GM19467 (cell line): ENCODE measurements around the gene CCNJL.
A peak's percentile ranks its signal among the peaks of the same experiment; 100 is the strongest.

Source experiments
- ATAC-seq: cut with Tn5 transposase; IDR thresholded peaks from one replicate; pipeline ENCODE4 v1.9.1; 2021; ENCODE audit warnings: mild to moderate bottlenecking, moderate library complexity; ENCODE audit not compliant: unreplicated experiment

Gene CCNJL

DNA sequence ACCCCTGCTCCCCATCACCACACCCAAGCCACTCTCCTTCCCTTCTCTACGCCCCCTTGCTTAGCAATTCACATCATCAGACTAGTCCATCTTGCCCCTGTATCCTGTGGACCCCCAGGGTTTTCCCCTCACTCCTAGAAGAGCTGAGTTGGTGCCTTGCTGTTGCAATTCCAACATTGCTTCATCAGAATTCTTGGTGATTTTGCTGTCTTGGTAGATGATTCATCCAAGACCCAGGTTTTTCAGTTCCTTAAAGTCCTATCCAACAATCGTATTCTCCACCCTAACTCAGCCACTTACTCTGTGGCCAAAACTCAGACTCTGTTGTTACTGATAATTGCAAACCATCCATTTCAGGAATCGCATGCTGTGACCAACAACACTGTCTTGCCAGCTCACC is 21.4 kb upstream of the CCNJL start:
- ATAC-seq: no peak

DNA sequence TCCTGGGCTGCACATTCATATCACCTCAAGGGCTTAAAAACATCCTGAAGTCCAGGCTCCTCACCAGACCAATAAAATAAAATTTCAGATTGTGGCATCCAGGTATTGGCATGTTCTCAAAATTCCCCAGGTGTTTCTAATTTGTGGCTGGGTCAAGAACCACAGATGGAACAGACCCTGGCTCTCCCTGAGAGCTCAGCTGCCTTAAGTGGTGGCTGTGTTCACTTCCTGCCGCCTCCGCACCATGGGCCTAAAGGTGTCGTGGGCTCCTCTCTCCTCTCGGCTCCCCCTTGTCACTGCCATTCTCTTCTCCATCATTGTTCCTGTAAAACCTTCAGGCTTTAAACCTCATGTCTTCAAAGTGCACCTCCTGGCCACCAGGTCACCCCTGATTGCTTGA is 17.8 kb upstream of the CCNJL start:
- no peak for ATAC-seq

DNA sequence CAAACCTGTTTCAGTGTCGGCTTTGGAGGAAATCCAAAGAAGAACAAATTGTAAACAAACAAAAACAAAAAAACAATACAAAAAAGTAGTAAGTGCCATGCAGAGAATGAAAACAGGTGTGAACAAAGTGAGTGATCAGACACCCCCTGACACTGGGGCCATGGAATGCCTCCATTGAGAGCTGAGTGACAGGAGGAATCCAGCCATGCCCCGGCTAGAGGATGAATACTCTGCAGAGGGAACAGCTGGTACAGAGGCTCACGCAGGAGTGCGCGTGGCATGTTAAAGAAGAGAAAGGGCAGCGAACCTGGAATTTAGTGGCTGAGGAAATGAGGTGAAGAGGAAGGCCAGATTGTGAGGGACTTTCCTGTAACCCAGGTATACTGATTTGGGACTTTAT is 15.5 kb upstream of the CCNJL start:
- no peak for ATAC-seq

DNA sequence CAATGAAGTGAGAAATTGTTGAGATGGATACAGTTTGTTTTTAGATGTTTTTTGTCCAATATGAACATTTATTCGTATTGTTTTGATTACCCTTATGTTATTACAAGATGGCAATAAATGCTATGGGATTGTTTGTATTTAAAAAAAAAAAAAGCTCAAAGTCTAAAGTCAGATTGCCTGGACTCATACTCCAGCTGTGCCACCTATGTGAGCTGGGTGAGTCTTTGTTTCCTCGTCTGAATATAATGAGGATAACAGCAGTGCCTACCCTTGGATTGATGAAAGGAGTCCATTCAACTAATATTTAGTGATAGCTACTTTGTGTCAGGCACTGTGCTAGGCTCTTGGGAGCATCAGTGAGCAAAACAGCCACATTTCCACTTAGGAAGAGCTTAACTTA is 14.6 kb upstream of the CCNJL start:
- ATAC-seq: no peak

DNA sequence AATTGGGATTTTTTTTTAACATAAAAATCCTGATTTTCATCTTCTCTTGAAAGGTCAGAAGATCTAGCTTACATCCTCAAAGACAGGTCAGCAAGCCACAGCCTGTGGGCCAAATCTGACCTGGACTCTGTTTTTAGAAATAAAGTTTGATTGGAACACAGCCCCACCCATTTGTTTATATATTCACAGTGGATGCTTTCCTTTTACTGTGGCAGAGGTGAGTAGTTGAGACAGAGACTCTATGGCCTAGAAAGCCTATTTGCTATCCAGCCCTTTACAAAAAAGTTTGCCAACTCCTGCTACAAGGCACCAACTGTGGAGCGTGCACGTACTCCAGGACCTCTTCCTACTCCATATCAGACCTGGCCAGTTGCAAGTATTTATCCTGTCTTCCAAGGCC is 13.4 kb upstream of the CCNJL start:
- no peak for ATAC-seq

DNA sequence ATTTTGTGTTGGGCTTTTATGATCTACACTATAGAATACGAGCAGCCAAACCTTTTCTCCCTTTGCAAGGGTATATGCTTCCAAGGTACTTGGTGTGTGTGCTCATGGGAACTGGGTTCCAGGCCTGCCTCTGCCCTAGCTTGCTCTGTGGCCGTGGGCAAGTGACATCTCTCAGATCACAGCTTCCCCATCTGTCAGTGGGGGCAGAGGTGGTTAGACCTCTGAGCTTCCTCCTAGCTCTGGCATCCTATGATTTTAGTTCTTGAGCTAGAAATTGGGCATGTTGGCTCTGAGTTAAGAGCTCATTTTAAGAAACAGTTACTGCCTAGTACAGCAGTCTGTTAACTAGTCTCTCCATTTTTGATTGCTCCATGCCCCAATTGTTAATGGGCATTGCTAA is 12.5 kb upstream of the CCNJL start:
- ATAC-seq: no peak

DNA sequence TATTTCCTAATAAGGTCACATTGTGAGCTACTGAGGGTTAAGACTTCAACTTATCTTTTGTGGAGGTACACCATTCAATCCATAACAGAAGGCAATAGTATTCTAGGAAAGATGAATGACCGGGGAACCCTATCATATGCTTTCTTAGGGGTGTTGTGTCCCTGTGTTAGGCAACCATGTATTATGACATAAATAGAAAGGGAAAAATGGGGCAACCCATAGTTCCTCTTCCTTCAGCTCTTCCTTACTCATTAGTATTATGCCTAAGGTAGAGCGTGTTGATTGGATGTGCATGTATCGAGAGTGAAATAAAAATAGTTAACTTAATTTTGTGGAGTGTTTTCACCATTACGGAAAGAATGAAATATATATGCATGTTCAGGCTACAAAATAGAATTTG is 6.0 kb upstream of the CCNJL start:
- no peak for ATAC-seq

DNA sequence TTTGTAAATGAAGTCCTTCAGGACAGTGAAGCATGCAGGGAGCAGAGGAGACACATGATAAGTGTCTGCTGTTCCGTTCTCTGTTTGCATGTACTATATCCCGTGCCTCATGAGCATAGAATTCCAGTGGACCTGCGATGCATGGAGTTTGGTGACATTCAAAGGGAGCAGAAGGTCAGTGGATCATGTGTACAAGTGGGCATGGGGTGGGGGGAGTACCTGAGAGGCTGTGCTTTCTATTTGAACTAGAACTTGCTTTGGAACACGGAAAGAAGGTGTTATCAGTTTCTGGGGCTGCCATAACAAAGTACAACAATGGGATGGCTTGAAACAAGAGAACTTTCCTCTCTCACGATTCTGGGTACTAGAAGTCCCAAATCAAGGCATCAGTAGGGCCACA is 5.1 kb upstream of the CCNJL start:
- ATAC-seq: no peak

DNA sequence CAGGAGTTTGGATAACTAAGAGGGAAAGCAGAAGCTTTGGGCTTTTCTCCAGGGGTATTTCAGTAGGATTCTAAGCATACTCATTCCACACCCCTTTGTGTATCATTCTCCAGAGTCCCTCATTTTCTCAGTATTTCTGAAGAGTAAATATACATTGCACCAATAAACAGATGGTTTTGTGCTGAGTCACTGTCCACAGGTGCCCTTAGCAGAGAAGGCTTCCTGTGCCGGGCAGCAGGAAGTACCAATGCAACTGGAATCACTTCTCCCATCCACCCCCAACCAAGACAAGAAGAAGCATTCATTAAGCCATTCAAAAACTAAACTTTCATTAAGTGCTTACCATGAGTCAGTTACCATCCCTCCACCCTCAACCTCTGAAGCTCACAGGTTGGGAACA is 3.6 kb upstream of the CCNJL start:
- no peak for ATAC-seq

DNA sequence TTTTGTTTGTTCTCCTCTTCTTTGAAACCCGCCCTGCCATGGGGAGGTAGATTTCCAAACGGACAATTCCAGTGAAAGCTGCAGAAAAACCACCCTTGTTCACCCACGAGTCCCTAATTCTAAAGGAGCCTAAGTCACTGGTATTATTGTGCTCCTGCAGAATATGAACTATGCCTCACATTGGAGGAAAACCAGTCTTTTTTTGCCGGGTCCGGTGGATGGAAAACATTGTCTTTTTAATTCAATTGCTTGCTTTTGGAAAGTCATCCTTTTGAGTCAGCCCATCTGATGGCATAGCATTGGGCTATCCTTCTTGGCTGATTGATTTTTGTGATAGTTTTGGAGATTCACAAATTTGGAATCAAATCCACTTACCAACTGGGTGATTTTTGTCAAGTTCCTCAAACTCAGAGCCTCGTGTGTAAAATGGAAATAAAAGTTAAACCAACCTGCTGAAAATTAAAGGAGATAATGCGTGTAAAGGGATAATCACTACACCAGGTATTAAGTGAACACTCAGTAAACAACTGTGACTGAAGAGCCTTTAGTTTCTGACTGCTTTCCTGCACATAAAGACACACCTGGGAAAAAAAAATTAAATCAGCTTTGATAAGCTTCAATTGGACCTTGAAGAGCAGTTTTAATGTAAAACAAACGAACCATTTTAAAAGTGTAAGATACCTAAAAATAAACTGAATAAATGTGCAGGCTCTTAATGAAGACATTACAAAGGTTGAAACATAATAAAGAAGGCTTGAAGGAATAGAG is 780 bp upstream of the CCNJL start:
- no peak for ATAC-seq

DNA sequence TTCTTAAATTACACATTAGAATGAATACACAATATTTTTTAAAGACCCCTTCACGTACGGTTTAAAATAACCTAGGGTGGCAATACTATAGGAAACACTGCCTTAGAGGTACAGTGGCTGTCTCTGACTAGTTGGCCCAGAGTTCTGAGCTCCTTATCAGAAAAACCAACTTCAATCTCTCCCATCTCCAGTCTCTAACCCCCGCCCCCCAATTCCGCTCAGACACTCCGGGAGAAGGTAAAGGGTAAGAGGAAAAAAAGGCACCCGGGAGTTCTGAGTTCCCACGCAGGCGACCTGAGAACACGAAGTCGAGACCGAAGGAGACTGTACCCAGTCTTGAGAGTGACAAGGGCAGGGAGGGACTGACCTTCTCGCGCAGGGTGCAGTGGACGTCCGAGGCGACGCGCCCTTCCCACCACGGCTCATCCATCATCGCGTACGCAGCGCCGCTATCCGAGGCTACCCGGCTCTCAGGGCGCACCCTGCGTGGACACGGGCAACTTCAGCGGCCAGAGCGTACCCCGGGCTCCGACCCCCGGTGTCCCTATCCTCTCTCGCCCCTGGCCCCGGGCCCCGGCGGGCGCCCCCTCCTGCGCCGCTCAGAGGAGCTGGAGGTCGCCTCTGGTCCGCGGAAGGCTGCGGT is 752 bp downstream of the CCNJL start:
- ATAC-seq: peak; percentile 12

DNA sequence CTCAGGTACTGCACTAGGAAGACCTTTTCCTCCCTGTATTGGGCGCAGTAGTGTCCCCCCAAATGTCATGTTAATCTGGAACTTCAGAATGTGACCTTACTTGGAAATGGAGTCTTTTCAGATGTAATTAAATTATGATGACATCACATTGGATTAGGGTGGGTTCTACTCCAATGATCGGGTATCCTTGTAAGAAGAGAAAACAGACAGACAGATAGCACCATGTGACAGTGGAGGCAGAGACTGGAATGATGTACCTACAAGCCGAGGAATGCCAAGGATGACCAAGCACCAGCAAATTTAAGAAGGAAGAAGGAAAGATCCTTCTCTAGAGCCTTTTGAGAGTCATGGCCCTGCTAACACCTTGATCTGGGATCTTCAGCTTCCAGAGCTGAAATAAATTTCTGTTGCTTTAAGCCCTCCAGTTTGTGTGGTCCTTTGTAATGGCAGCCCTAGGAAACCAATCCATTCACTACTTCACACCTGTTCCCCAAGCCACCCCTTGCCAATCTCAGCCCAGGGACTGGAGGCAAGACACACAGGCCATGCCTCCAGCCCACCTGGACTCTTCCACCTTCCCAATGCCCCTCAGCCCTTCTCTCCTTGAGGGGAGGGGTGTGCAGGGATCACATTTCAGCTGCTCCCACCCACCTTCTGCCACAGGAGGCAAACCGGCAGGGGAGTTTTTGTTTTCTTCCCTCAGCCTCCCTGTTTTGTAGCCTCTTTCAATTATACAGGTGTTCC is 1.6 kb downstream of the CCNJL start:
- ATAC-seq: no peak

DNA sequence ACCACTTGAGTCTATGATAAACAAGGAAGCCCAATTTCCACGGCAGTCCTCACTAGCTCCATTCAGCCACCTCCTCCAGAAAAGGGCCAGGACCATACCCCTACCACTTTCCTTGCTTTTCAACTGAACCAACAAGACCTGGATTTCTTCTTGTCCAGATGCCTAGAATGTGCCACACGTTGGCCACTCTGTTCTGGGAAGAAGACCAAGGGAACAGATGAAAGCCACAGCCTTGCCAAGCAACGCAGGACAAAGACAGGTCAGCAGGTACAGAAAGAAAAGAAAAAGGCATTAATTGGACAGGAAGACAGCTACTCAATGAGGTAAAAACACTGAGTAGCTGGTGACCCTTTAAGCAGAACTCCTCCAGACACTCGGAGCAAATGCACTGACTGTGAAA is 2.2 kb downstream of the CCNJL start:
- ATAC-seq: no peak

DNA sequence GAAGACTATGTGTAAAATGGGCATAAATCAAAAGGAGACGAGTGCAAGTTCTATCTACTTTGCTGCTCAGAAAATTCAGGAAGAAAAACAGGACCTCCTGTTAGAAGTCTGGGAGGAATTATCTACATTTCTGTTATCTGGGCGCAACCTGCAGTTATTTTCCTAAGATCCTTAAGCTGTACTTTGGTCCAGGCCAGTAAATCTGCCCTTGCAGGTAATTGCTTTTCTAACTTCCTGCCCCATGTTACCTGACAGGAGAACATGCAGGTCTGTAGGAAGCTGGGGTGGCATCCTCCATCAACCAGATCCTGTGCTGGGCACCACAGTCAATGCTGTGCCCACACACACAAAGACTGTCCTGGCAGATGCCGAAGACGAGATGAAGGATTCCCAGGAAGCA is 5.7 kb downstream of the CCNJL start:
- no peak for ATAC-seq

DNA sequence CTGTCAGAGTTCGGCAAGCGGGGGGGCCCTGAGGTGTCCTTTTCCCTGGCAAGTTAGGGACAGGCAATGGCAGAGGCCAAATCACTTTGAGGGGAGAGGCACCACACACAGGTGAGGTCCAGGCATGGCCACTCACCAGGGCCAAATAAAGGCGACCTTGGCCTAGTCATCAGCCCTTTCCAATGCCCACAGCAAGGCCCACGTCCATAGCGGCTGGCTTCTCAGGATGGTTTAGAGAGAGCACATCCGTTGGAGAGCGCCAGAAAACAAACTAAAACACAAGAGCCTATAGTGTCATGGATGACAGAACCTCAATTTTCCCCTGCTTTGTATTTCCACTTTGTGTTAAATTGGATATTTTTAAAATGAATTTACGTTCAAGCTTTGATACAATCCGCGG is 7.0 kb downstream of the CCNJL start:
- ATAC-seq: no peak

DNA sequence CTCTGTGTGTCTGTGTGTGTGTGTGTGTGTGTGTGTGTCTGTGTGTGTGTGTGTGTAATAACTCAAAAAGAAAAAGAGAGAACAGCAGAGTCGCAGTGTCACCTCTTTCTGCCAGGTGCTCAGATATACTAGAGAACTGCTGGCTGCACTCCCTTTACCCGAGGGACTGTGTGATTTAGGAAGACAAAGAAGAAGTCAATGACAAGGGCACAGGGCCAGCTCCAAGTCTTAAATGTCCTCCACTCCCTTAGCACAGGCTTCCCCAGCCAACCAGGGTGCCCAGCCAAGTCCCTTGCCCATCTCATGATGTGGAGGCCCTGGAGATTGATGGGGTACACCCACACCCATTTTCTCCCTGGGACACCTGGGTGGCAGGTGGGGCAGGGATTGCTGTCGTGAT is 8.7 kb downstream of the CCNJL start:
- ATAC-seq: no peak

DNA sequence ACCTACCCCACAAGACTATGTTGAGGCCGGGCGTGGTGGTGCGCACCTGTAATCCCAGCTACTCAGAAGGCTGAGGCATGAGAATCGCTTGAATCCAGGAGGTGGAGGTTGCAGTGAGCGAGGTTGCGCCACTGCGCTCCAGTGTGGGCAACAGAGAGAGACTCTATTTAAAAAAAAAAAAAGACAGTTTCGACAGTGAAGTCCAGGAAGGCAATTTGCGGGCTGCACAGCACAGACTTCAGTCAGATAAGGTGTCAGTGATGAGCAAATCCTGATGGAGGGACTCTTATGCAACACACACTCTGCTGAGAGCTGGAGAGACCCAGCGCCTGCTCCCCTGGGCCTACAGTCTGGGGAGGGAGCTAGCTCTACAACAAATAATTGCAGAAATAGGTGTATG is 14.2 kb downstream of the CCNJL start:
- ATAC-seq: no peak

DNA sequence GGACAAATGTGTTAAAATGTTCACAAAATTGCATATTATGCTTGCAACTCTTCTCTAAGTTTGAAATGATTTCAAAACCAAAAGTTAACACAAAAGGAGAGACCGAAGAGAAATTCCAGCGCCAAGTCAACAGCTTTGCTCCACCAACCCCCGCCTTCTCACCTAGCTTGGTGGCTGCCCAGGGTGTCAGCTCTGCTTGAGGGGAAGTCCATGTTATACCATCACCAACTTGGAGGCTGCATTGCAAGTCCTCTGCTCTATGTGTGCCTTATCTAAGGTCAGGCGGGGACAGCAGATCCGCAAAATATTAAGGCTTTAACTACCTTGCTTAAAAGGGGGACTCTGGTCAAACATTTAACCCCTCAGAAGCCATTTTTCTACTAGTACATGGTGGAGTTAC is 14.6 kb downstream of the CCNJL start:
- ATAC-seq: no peak

DNA sequence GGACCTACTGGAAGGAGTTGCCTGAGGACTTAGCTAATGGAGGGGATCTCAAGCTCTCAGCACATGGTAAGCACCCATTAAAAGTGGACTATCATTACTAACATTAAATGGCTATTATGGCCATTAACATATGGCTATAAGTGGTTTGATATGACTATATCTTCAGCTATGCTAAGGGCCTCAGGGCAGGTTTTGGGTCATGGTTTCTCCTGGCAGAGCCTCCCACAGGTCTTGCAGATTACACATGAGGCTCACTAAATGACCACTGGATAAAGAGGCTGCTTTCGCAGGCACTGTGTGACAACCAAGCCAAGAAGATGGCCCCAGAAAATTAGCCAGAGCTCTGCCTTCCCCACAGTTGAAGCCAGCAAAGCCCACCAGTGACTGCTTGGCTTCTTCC is 15.4 kb downstream of the CCNJL start:
- no peak for ATAC-seq

DNA sequence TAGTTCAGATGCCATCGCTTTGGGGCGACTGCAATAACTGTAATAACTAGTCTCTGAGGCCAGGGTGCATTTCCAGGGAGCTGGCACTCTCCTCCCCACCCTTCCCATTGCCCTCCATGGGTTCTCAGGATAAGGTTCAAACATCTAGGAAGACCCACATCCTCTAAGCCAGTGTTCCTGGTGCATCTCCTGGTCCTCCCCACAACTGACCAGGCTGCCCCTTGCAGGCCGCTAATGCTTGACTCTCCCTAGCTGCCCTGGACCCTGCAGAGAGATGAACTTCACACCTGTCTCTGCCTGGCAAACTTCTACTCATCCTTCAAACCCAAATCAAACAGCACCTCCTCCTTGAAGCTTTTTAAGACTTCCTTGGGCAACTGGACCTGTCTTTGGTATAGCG is 15.9 kb downstream of the CCNJL start:
- no peak for ATAC-seq

DNA sequence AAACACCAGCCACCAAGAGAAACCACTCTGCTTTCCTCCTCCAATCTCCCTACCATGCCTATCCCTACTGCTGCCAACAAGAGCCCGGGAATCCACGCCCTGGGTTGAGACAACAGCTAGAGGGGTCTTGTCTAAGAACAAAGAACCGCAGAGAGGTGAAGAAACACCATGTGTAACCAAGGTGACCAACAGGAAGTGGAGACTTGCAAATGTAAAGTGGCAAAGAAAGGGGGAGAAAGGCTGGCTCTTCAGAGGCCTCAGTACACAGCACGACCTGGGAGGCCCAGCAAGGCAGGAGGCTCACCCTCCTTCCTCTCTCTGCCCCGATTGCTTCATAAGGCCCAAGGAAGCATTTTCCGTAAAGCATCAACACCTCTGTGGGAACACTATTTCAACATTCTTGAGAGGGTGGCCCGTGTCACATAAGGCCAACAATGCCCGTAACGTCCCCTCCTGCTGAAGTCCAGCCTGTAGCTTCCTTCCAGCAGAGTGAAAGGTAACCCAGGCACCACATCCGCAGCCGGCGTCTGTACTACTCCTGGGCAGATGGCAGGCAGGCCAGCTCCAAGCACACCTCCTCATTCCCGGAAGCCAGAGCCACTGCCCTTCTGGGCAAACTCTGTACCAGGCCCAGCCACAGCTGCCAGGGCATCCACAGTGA is 18.3 kb downstream of the CCNJL start:
- ATAC-seq: no peak

DNA sequence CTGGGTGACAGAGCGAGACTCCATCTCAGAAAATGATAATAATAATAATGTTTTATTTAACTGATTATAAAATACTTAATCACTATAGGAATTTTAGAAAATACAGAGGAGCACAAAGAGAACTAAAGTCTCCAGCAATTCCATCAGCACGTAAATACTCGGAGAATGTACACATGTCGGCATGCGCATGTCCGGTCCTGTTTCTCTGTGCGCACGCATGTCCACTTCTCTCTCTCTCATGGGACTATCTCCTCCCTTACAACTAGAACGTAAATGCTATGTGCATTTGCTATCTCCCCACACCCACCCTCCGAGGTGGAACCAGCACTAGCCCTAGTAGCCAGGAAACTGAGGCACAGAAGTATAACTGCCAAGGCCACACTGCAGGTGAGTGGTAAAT is 19.0 kb downstream of the CCNJL start:
- ATAC-seq: no peak
